NCI-H774 (cell line): ENCODE data around the gene TMEM220.
"Not testable (repeated sequence)": the region's sequence is repeated elsewhere in the genome, so short reads cannot be mapped to it uniquely, and the experiment has no call there.

ENCODE experiments used
- DNase-seq: peaks from one replicate; lab custom pipeline; 2025; lab: John Stamatoyannopoulos, UW

TMEM220 gene

GRCh38 chr17:10728331-10728892 lies 1.4 kb downstream of the TMEM220 start:
- DNase-seq: no peak

GRCh38 chr17:10727192-10727591 lies 2.6 kb downstream of the TMEM220 start:
- DNase-seq: no peak

GRCh38 chr17:10726196-10726595 lies 3.6 kb downstream of the TMEM220 start:
- no peak for DNase-seq

GRCh38 chr17:10725262-10725661 lies 4.6 kb downstream of the TMEM220 start:
- no peak for DNase-seq

GRCh38 chr17:10724546-10725195 lies 5.2 kb downstream of the TMEM220 start:
- no peak for DNase-seq

- no peak for DNase-seq
These were observed 11.3 kb downstream of the TMEM220 start for GRCh38 chr17:10718547-10718946.

GRCh38 chr17:10716218-10716617 lies 13.6 kb downstream of the TMEM220 start:
- no peak for DNase-seq

- no peak for DNase-seq
These were observed 16.5 kb downstream of the TMEM220 start for GRCh38 chr17:10713318-10713717.

GRCh38 chr17:10705727-10706126 lies 24.1 kb downstream of the TMEM220 start:
- DNase-seq: no peak

GRCh38 chr17:10702574-10702973 lies 27.2 kb downstream of the TMEM220 start:
- no peak for DNase-seq

GRCh38 chr17:10699856-10700255 lies 30.0 kb downstream of the TMEM220 start:
- DNase-seq: no peak

- DNase-seq: no peak
These were observed 31.6 kb downstream of the TMEM220 start for GRCh38 chr17:10698096-10698818.

- DNase-seq: peak; percentile 78
These were observed 32.4 kb downstream of the TMEM220 start, which contains the start of the genes ADPRM and SCO1 for GRCh38 chr17:10697092-10698081. Gene ADPRM, plus strand, starts transcription at chr17:10697594. Its CDS starts 7,333 bp downstream, at chr17:10704927. Gene SCO1, minus strand, starts transcription at chr17:10697533. Its CDS starts 26 bp downstream, at chr17:10697507.

GRCh38 chr17:10695875-10696407 lies 33.9 kb downstream of the TMEM220 start:
- not testable (repeated sequence) for DNase-seq

GRCh38 chr17:10687499-10687898 lies 42.3 kb downstream of the TMEM220 start:
- DNase-seq: no peak

GRCh38 chr17:10683853-10684252 lies 46.0 kb downstream of the TMEM220 start:
- DNase-seq: no peak

GRCh38 chr17:10681866-10682446 lies 47.9 kb downstream of the TMEM220 start:
- DNase-seq: no peak

GRCh38 chr17:10674704-10675103 lies 55.1 kb downstream of the TMEM220 start:
- no peak for DNase-seq

- no peak for DNase-seq
These were observed 56.5 kb downstream of the TMEM220 start for GRCh38 chr17:10673312-10673711.

- no peak for DNase-seq
These were observed 61.0 kb downstream of the TMEM220 start for GRCh38 chr17:10668775-10669174.

- no peak for DNase-seq
These were observed 62.9 kb downstream of the TMEM220 start for GRCh38 chr17:10666906-10667305.
